Endometrial microvascular endothelial cells (primary cell): ENCODE results near the gene PDE6B. TPM values are rescaled to one million over a fixed set of nuclear protein-coding genes. Genes with fewer than 3 reads are reported as not detected.
"Not testable (repeated sequence)": the region's sequence is repeated elsewhere in the genome, so short reads cannot be mapped to it uniquely, and the experiment has no call there.

ENCODE experiments used
- in situ Hi-C: cut with HindIII; loops from 2 replicates; pipeline ENCODE4 v1.10.0; 2017; ENCODE audit warnings: low sequenced_read_pairs, low pct_unique_long_range_greater_than_20kb; ENCODE audit errors: inconsistent ontology term
- total RNA-seq: library from RNA; depleted of rRNA; stranded (reverse); fragments of >200 nt; gene quantifications from one replicate; pipeline ENCODE4 v1.2.3, GENCODE V29; 2015; ENCODE audit errors: inconsistent ontology term

Gene PDE6B
- not detected for total RNA-seq

DNA sequence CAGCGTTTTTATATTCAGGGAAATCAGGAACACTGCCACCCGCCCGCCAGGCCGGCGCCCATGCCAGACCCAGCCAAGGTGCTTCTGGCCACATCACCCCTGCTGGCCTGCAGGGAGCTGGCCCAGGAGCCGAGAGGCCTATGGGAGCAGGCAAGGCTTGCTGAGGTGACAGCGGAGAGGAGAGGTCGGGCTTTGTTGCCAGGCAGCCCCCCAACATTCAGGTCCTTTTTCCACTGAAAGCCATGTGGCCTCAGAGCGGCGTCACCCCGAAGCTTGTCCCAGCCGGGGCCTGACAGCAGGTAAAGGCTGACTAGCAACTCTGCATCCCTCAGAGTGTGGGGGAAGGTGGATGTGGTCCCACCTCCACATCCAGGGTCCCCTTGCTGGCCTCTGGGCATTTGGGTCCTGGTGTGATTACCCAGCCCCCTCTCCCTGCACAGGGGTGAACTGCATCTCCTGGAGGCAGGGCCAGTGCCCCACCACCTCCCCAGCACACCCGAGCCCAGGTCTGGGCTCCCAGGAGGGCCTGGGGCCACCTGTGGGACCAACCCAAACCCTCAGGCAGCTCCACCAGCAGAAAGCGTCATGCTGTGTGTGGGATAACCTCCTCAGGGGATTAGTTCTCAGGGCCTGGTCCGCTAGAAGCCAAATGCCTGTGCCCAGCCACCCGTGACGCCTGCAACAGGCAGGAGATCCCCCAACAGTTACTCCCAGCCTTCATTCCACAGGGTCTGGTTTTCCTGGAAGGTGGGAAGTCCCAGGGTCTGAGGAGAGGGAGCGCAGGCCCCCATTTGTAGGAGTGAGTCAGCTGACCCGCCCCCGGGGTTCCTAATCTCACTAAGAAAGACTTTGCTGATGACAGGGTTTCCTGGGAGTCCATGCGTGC lies at the start of gene PDE6B:
Gene PDE6B (plus strand): TSS at position 869 of the 886 bp plus-strand sequence. CDS start 54 bp downstream, outside the sequence.
- in situ Hi-C loops, result no loop called here

GRCh38 chr4:576245-576821 lies 49.0 kb upstream of the PDE6B start, which contains the start of gene TMEM271:
Gene TMEM271 (minus strand): TSS chr4:576295. CDS start chr4:576062, 233 bp downstream.
- in situ Hi-C loops, result no loop called here

GRCh38 chr4:576991-577498 lies 48.3 kb upstream of the PDE6B start:
- in situ Hi-C loops, result no loop called here

- in situ Hi-C loops, result no loop called here
Observed at GRCh38 chr4:577499-578450, 47.6 kb upstream of the PDE6B start.

DNA sequence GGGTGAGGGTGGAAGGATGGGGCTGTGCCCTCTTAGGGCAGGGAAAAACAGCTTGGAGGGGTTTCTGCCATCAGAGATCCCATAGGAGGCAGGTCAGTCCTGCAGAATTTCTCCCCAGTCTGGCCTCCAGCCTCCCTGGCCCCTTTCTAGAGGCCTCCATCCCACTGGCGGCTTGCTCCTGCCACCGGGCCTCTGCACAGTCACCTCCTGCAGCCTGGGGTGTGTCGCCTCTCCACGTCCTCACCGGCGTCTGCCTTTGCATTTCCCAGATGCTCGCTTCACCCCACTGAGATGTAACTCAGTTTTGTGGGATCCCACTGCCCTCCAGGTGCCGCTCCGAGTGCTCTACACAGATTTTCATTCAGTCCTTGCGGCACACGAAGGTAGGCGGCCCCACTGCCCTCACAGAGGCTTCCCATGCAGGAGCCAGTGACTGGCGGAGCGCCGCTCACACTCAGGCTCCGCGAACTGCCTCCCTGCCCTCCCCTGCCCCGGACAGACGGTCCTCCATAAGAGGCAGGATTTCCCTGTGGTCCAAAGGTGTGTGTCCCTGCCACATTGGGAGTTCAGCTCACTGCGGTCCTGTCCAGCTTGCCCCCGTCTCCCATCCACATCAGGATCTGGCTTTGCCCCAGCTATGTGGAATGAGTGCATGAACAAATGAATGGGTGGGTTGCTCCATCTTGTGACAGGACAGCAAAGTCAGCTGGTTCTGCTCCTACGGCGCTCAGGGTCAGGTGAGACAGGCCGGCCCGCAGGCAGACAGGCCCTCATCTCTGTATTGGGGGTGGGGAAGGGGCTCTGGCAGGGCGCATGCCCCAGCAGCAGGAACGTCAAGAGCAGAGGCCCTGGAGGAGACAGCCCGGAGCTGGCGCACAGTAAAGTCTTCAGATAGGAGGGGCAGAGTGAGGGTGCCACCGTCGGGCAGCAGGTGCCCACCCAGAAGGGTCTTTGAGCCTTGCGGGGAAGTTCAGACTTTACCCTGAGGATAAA lies 46.6 kb upstream of the PDE6B start:
- in situ Hi-C loops, result no loop called here

GRCh38 chr4:579543-580175 lies 45.7 kb upstream of the PDE6B start:
- in situ Hi-C loops, result no loop called here

- in situ Hi-C loops, result no loop called here
Observed at GRCh38 chr4:581181-581580, 44.2 kb upstream of the PDE6B start.

DNA sequence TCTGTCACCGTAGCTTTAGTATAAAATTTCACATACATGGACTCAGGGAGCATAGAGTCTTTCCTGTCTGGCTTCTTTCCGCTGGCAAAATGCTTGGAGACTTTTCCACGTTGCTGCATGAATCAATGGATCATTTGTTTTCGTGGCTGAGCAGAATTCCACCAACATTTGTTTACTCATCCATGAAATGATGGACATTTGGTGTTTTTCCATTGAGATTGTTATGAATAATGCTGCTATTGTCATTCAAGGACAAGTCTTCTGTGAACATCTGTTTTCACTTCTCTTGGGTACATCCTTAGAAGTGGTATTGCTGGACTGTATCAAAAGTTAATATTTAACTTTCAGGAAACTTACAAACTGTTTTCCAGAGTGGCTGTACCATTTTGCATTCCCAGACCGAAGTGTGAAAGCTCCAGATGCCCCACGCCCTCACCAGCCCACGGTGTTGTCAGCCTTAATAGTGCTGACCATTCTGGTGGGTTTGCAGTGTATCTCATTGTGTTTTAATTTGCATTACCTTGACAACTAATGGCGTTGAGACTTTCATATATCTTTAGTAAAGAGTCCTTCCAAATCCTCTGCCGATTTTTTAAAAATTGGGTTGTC lies 43.5 kb upstream of the PDE6B start:
- in situ Hi-C loops, result no loop called here

DNA sequence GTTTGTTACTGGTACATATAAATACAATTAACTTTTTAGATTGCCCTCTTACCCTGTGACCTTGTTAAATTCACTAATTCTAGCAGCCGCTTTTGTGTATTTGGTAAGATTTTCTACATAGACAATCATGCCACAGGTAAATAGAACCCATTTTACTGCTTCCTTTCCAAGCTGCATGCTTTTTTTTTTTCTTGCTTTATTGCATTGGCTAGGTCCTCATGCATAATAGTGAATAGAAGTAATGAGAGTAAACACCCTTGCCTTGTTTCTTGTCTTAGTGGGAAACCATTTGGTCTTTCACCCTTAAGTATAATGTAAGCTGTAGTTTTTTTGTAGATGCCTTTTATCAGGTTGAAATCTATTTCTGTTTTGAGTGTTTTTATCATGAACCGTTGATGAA lies 41.6 kb upstream of the PDE6B start:
- in situ Hi-C loops, result no loop called here

- in situ Hi-C loops, result no loop called here
Observed at GRCh38 chr4:587671-588350, 37.6 kb upstream of the PDE6B start.

- in situ Hi-C loops, result no loop called here
Observed at GRCh38 chr4:588351-588849, 37.0 kb upstream of the PDE6B start.

DNA sequence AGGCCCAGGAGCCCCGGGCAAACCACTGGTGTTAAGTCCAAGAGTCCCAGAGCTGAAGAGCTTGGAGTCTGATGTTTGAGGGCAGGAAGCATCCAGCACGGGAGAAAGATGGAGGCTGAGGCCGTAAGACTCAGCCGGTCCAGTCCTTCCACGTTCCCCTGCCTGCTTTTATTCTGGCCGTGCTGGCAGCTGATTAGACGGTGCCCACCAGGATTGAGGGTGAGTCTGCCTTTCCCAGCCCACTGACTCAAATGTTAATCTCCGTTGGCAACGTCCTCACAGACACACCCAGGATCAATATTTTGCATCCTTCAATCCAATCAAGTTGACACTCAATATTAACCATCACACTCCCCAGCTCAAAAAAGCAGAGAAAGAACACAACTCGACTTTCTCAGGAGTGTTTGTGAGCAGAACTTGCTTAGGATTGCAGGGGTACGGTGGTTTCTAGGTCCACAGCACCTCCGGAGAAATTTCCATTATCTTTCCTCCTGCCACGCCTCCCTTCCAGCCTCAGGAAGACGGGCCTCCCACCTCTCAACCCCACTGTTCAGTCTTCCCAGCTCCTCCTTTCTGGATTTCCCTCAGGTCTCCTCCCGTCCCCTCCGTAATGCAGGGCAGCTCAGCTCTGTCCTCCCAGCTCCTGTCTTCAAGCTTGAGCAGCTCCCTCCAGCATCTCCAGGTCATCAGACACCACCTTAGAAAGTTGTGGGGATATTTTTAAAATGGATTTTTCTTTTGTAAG lies 36.0 kb upstream of the PDE6B start:
- in situ Hi-C loops, result no loop called here

GRCh38 chr4:590313-590841 lies 35.0 kb upstream of the PDE6B start:
- in situ Hi-C loops, result no loop called here

- in situ Hi-C loops, result not testable (repeated sequence)
Observed at GRCh38 chr4:592178-592577, 33.2 kb upstream of the PDE6B start.

DNA sequence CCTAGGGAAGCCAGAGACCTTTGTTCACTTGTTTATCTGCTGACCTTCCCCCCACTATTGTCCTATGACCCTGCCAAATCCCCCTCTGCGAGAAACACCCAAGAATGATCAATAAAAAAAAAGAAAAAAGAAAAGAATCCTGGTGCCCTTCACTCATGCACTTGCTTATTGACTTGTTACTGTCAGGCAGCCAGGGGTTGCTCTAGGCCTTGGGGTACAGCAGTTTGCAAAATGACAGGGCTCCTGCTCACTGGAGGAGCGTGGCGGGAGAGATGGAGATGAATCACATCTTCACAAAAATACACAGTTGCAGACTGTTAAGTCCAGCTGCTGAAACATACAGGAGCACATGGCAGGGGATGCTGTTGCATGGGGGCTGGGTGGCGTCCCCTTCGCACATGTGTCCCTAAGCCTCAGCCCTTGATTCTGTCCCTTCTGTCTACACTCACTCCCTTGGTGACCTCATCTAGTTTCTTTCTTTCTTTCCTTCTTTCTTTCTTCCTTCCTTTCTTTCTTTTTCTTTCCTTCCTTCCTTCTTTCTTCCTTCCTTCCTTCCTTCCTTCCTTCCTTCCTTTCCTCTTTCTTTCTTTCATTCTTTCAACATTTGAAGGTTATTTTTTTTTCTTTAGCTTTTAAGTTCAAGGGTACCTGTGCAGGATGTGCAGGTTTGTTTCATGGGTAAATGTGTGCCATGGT lies 32.4 kb upstream of the PDE6B start:
- in situ Hi-C loops, result no loop called here
